H1 (cell line): ENCODE measurements around the gene DLEC1.

ENCODE experiments used
- CREB1 ChIP-seq: IDR thresholded peaks from 2 replicates; pipeline ENCODE4 v1.6.1; 2012; ENCODE audit warnings: inconsistent platforms
- EP300 ChIP-seq, 2 experiments: IDR thresholded peaks; 1 replicate in 1 of 2; 2 replicates in 1 of 2; pipeline ENCODE4 v1.6.1; 2011 to 2012; ENCODE audit warnings: low read depth in 2 of 2, low read length in 2 of 2, mild to moderate bottlenecking in 2 of 2, borderline replicate concordance in 1 of 2, inconsistent platforms in 1 of 2, moderate library complexity in 1 of 2
- JUN ChIP-seq: IDR thresholded peaks from 2 replicates; pipeline ENCODE4 v1.6.1; 2011; ENCODE audit warnings: low read depth, mild to moderate bottlenecking, improper control_type of control experiment, low read length
- MAFK ChIP-seq: IDR thresholded peaks from 2 replicates; pipeline ENCODE4 v1.6.1; 2012; ENCODE audit warnings: low read depth, mild to moderate bottlenecking, improper control_type of control experiment, low read length
- POLR2A ChIP-seq, 2 experiments: IDR thresholded peaks; 1 replicate in 1 of 2; 2 replicates in 1 of 2; pipeline ENCODE4 v1.6.1; 2011; ENCODE audit warnings: low read depth in 2 of 2, low read length in 2 of 2, mild to moderate bottlenecking in 2 of 2; ENCODE audit errors: control extremely low read depth in 1 of 2
- POLR2AphosphoS5 ChIP-seq: IDR thresholded peaks from 2 replicates; pipeline ENCODE4 v1.6.1; 2011; ENCODE audit warnings: low read depth, low read length
- RFX5 ChIP-seq: IDR thresholded peaks from 2 replicates; pipeline ENCODE4 v1.6.1; 2011; ENCODE audit warnings: low read depth, low read length, improper control_type of control experiment, borderline replicate concordance
- RXRA ChIP-seq: IDR thresholded peaks from 2 replicates; pipeline ENCODE4 v1.6.1; 2011; ENCODE audit warnings: low read depth, mild to moderate bottlenecking, low read length, moderate library complexity; ENCODE audit not compliant: insufficient read depth
- TEAD4 ChIP-seq: IDR thresholded peaks from 2 replicates; pipeline ENCODE4 v1.6.1; 2012; ENCODE audit warnings: low read depth, low read length, inconsistent platforms, mixed read lengths
- TF ChIP-seq, protein P1 (sequence below), 3 experiments: IDR thresholded peaks; 1 replicate in 2 of 3; 2 replicates in 1 of 3; pipeline versions ENCODE4 v1.5.1 to v1.6.1; 2011; ENCODE audit warnings: low read length in 3 of 3, mild to moderate bottlenecking in 3 of 3, inconsistent platforms in 2 of 3, low read depth in 1 of 3, moderate library complexity in 1 of 3; ENCODE audit not compliant: insufficient read depth in 1 of 3; ENCODE audit errors: control extremely low read depth in 1 of 3
- TF ChIP-seq, protein P2 (sequence below): IDR thresholded peaks from 2 replicates; pipeline ENCODE4 v1.6.1; 2012; ENCODE audit warnings: inconsistent platforms

DNA sequence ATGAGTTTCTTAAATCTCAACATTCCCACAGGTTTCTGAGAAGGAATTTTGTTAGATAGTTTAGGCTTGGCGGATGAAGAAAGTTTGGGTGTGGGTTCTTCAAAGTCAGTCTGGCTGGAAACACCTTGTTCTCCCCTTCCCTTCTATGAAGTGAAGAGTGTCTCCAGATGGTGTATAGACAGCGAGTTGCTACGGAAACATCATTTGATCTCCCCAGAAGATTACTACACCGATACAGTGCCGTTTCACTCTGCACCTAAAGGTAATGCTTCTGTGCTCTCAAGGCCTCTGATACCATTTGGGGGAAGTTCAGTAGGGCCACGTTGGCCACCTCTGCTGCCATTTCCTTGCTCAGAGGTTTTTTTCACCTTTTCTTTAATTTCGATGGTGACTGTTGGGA lies 20.6 kb downstream of the DLEC1 start:
- TF ChIP-seq, protein P1, sequence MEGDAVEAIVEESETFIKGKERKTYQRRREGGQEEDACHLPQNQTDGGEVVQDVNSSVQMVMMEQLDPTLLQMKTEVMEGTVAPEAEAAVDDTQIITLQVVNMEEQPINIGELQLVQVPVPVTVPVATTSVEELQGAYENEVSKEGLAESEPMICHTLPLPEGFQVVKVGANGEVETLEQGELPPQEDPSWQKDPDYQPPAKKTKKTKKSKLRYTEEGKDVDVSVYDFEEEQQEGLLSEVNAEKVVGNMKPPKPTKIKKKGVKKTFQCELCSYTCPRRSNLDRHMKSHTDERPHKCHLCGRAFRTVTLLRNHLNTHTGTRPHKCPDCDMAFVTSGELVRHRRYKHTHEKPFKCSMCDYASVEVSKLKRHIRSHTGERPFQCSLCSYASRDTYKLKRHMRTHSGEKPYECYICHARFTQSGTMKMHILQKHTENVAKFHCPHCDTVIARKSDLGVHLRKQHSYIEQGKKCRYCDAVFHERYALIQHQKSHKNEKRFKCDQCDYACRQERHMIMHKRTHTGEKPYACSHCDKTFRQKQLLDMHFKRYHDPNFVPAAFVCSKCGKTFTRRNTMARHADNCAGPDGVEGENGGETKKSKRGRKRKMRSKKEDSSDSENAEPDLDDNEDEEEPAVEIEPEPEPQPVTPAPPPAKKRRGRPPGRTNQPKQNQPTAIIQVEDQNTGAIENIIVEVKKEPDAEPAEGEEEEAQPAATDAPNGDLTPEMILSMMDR (IDR thresholded peaks at IDR 0.05; ENCODE audit: control extremely low read depth in 1 of 3, insufficient read depth in 1 of 3, low read depth in 1 of 3, low read length in 3 of 3): no peak
- TF ChIP-seq POLR2A (IDR thresholded peaks at IDR 0.05; ENCODE audit: control extremely low read depth in 1 of 2, low read depth in 2 of 2, low read length in 2 of 2) (no peak), JUN (no peak), RXRA (no peak), EP300 (IDR thresholded peaks at IDR 0.05; ENCODE audit: borderline replicate concordance in 1 of 2, low read depth in 2 of 2, low read length in 2 of 2) (no peak), MAFK (no peak), POLR2AphosphoS5 (no peak), RFX5 (no peak), CREB1 (no peak), TEAD4 (no peak)
- TF ChIP-seq, protein P2, sequence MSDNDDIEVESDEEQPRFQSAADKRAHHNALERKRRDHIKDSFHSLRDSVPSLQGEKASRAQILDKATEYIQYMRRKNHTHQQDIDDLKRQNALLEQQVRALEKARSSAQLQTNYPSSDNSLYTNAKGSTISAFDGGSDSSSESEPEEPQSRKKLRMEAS: no peak
